Retinal pigment epithelial cell (primary cell): ENCODE results near the gene CPA5.

Source experiments
- DNase-seq: peaks from one replicate; pipeline ENCODE4 v3.0.0-alpha.2; 2010; ENCODE audit warnings: low read depth
- H3K4me3 ChIP-seq: 2 replicates; pipeline ENCODE4 v1.5.1; 2011; ENCODE audit warnings: mild to moderate bottlenecking, low read length, control low read depth, moderate library complexity
- TF ChIP-seq, protein P1 (sequence below): conservative IDR thresholded peaks from 2 replicates; pipeline ENCODE4 v1.5.1; 2011; ENCODE audit warnings: low read depth, low read length, control low read depth, inconsistent platforms

The CPA5 gene

GRCh38 chr7:130302649-130303048 lies 42.0 kb upstream of the CPA5 start:
- no peak overlapping the region for H3K4me3 ChIP-seq
- TF ChIP-seq, protein P1, sequence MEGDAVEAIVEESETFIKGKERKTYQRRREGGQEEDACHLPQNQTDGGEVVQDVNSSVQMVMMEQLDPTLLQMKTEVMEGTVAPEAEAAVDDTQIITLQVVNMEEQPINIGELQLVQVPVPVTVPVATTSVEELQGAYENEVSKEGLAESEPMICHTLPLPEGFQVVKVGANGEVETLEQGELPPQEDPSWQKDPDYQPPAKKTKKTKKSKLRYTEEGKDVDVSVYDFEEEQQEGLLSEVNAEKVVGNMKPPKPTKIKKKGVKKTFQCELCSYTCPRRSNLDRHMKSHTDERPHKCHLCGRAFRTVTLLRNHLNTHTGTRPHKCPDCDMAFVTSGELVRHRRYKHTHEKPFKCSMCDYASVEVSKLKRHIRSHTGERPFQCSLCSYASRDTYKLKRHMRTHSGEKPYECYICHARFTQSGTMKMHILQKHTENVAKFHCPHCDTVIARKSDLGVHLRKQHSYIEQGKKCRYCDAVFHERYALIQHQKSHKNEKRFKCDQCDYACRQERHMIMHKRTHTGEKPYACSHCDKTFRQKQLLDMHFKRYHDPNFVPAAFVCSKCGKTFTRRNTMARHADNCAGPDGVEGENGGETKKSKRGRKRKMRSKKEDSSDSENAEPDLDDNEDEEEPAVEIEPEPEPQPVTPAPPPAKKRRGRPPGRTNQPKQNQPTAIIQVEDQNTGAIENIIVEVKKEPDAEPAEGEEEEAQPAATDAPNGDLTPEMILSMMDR = no peak
- no peak for DNase-seq

GRCh38 chr7:130303127-130303526 lies 41.5 kb upstream of the CPA5 start:
- no peak overlapping the region for H3K4me3 ChIP-seq
- TF ChIP-seq, protein P1 = no peak
- DNase-seq = no peak

DNA sequence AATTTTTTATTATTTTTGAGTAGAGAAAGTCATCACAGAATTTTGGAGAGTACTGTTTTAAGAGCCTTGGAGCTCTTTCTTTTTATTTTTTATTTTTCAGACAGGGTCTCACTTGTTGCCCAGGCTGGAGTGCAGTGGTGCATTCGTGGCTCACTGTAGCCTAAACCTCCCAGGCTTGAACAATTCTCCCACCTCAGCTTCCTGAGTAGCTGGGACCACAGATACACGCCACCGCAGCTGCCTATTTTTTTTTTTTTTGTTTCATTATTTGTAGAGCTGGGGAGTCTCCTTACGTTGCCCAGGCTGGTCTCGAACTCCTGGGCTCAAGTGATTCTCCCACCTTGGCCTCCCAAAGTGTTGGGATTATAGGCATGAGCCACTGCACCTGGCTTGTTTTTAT lies 41.1 kb upstream of the CPA5 start:
- no peak for DNase-seq
- no peak overlapping the region for H3K4me3 ChIP-seq
- TF ChIP-seq, protein P1 = no peak

- TF ChIP-seq, protein P1 = no peak
- no peak overlapping the region for H3K4me3 ChIP-seq
Measured at GRCh38 chr7:130303982-130304381, 40.6 kb upstream of the CPA5 start.

GRCh38 chr7:130304878-130305277 lies 39.7 kb upstream of the CPA5 start:
- DNase-seq = no peak
- TF ChIP-seq, protein P1 = no peak
- H3K4me3 ChIP-seq = no peak overlapping the region

More at GRCh38 chr7:130303982-130304381, 40.6 kb upstream of the CPA5 start:
- no peak for DNase-seq

- no peak overlapping the region for H3K4me3 ChIP-seq
- no peak for DNase-seq
- TF ChIP-seq, protein P1 = no peak
Measured at GRCh38 chr7:130305433-130306042, 39.1 kb upstream of the CPA5 start.

GRCh38 chr7:130309986-130310385 lies 34.6 kb upstream of the CPA5 start:
- DNase-seq = no peak
- H3K4me3 ChIP-seq = no peak overlapping the region
- TF ChIP-seq, protein P1 = no peak
